Natural killer cell treated with Interleukin-12 subunit alpha and Interleukin-12 subunit beta and Interleukin-15 and Interleukin-18, amount 100 ng/mL, for 72 hours (primary cell): Measurements from ENCODE around the gene SLIT3. TPM values are rescaled to one million over a fixed set of nuclear protein-coding genes. Genes with fewer than 3 reads are reported as not detected.

ENCODE experiments used
- ATAC-seq, 2 donors: fragments of 150-1000 bp; cut with Tn5 transposase in 1 of 2; sonication (Bioruptor Pico), chemical (Tn5 transposase) in 1 of 2; 2 replicates each; pipeline ENCODE4 v1.10.0; 2021
- DNase-seq: peaks from one replicate; pipeline ENCODE4 v3.0.0; 2022; ENCODE audit warnings: low spot score
- H3K27ac Mint-ChIP-seq, 2 donors: 1 replicate in 1 of 2; 2 replicates in 1 of 2; pipeline ENCODE4 v1.8.0; 2022; ENCODE audit warnings: mixed read lengths in 2 of 2, mild to moderate bottlenecking in 1 of 2, moderate library complexity in 1 of 2
- H3K27me3 Mint-ChIP-seq, 2 donors: 1 replicate in 1 of 2; 2 replicates in 1 of 2; pipeline ENCODE4 v1.8.0; 2022; ENCODE audit warnings: mixed read lengths in 2 of 2
- H3K36me3 Mint-ChIP-seq: one replicate; pipeline ENCODE4 v1.8.0; 2022; ENCODE audit warnings: mixed read lengths
- H3K4me1 Mint-ChIP-seq, 2 donors: 1 replicate in 1 of 2; 2 replicates in 1 of 2; pipeline ENCODE4 v1.8.0; 2022; ENCODE audit warnings: low read depth in 2 of 2, mixed read lengths in 2 of 2, mild to moderate bottlenecking in 1 of 2
- H3K4me3 Mint-ChIP-seq: one replicate; pipeline ENCODE4 v1.8.0; 2022; ENCODE audit warnings: mixed read lengths
- H3K9me3 Mint-ChIP-seq: 2 replicates; pipeline ENCODE4 v1.8.0; 2022; ENCODE audit warnings: mixed read lengths
- total RNA-seq, 2 donors: library from RNA; stranded (reverse); gene quantifications; one replicate each; pipeline ENCODE4 v1.2.3, GENCODE V29; 2022

SLIT3 gene
- total RNA-seq, 2 donors from 2014 or later, result 0.14 TPM; not detected in 1

GRCh38 chr5:168706655-168707069, 594.3 kb downstream of the SLIT3 start:
- Mint-ChIP-seq H3K27me3 (peaks cover 0 to 8% of the 10 kb centered on the region in 2 donors), H3K27ac (no peak overlapping the region), H3K4me1 (no peaks in the 10 kb centered on the region), H3K36me3 (no peaks in the 10 kb centered on the region), H3K4me3 (no peak overlapping the region), H3K9me3 (no peaks in the 10 kb centered on the region)
- ATAC-seq, result no peak
- DNase-seq, result no peak

DNA sequence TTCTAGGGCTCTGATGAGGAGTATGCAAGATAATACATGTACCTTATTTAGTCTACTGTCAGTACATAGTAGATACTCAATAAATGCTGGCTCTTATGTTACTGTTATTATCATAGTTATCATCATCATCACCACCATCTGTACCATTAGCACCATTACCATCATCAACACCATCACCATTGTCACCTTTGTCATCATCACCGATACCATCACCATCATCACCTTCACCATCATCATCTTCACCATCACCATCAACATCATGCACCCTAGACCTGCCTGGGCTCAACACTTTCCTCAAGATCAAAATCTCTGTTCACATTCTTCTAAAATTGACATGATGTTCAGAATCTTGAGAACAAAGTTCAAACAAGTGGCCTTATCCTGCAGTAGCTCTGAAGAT, 595.6 kb downstream of the SLIT3 start:
- H3K27ac Mint-ChIP-seq, result no peak overlapping the region

DNA sequence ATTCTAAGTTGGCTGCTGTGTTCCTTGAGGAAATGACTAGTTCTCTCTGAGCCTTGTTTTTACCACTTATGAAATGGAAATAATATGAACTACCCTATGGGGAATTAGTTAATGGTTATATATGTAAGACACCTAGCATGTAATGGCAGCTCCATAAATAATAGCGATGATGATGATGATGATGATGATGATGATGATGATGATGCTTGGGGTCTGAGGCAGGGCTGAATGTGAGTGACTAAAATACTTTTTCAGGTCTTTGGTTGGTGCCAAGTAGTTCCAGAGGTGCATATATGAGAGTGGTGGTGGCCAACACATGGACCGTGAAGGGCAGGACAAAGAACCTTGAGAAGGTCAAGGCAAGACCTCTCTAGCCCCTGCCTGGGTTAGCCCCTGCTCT, 598.4 kb downstream of the SLIT3 start:
- DNase-seq, result no peak
- Mint-ChIP-seq H3K4me1 (no peaks in the 10 kb centered on the region), H3K27ac (no peak overlapping the region), H3K9me3 (no peaks in the 10 kb centered on the region), H3K4me3 (no peak overlapping the region), H3K27me3 (no peaks in the 10 kb centered on the region), H3K36me3 (no peaks in the 10 kb centered on the region)
- ATAC-seq, result no peak

More for the DNA sequence above, 595.6 kb downstream of the SLIT3 start:
- no peaks in the 10 kb centered on the region for H3K36me3 Mint-ChIP-seq
- no peak for ATAC-seq
- no peak overlapping the region for H3K4me3 Mint-ChIP-seq
- no peak for DNase-seq
- H3K27me3 Mint-ChIP-seq, result peaks cover 0 to 6% of the 10 kb centered on the region in 2 donors
- H3K4me1 Mint-ChIP-seq, result no peaks in the 10 kb centered on the region
- no peaks in the 10 kb centered on the region for H3K9me3 Mint-ChIP-seq

DNA sequence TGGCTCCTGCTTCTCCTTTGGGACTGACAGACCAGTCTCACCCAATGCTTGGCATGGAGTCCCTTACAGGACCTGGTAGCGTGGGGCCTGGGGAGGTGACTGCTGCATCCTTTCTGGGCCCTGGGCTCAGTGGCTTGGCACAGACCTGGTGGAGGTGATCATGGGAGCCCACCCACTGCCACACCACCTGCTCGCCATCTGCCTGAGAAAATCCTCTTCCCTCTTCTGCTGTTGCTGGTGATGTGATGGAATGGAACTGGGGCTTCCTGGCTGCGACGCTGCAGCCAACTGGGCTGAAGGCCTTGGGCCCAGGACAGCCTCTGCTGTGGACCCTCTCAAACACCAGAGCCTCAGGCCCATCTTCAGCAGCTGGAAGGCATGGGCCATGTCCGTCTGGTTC, 599.3 kb downstream of the SLIT3 start:
- Mint-ChIP-seq H3K4me1 (no peaks in the 10 kb centered on the region), H3K4me3 (no peak overlapping the region), H3K27ac (no peak overlapping the region), H3K27me3 (no peaks in the 10 kb centered on the region), H3K9me3 (no peaks in the 10 kb centered on the region), H3K36me3 (no peaks in the 10 kb centered on the region)
- DNase-seq, result no peak
- no peak for ATAC-seq

DNA sequence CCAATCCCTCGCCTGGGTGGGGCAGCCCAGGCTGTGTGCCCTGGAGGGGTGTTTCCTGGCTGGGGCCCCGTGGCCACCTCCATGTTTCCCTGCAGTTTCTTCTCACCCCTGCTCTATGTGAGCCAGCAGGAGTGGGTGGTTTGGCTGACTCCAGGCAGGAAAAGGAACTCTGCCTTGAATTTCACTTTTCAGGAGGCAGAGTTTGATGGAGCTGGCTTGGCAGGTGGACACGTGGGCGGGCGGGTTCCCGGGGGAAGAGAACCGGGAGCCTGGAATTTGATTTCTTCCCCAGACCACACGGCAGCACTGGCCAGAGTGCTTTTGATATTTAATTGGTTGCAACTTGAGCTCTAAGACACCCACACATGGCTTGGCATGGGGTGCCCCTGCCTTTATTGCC, 601.9 kb downstream of the SLIT3 start:
- H3K4me3 Mint-ChIP-seq, result no peak overlapping the region
- ATAC-seq, result no peak
- no peaks in the 10 kb centered on the region for H3K36me3 Mint-ChIP-seq
- H3K27me3 Mint-ChIP-seq, result peaks cover 0 to 14% of the 10 kb centered on the region in 2 donors
- no peak overlapping the region for H3K27ac Mint-ChIP-seq
- no peak for DNase-seq
- H3K4me1 Mint-ChIP-seq, result no peaks in the 10 kb centered on the region
- no peaks in the 10 kb centered on the region for H3K9me3 Mint-ChIP-seq

DNA sequence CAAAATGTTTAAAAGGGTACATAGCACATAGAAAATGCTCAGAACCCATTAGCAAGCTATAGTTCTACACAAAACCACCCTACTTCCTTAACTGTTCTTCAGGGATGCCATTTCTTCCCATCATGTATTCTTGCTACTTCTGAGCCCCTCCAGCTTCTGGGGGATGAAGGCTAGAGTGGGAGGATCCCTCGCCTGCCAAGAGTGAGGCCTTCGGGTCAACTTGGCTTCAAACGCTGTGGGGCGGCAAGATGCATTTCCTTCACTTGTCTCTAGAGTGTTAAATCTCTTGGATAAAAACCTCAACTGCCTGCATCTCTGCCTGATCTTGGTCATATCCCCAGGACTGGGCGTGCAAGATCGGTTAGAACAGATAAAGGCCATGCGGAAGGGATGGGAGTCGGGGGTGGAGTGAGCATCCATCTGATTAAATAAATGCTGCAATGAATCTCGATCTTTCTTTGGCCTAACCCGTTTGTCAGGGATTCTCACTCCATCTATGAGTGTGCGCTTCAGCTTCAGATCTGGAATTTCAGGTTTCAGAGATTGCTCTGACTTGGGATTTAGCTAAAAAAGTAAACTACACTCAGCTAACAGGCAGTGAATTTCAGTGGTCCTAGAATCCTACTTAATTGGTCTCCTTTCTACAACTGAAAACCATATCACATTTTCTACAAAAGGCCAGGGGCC, 603.8 kb downstream of the SLIT3 start:
- H3K27me3 Mint-ChIP-seq, result peaks cover 0 to 20% of the 10 kb centered on the region in 2 donors
- H3K4me3 Mint-ChIP-seq, result no peak overlapping the region
- H3K27ac Mint-ChIP-seq, result no peak overlapping the region
- H3K4me1 Mint-ChIP-seq, result no peaks in the 10 kb centered on the region
- DNase-seq, result no peak
- no peak for ATAC-seq
- H3K36me3 Mint-ChIP-seq, result no peaks in the 10 kb centered on the region
- no peaks in the 10 kb centered on the region for H3K9me3 Mint-ChIP-seq

DNA sequence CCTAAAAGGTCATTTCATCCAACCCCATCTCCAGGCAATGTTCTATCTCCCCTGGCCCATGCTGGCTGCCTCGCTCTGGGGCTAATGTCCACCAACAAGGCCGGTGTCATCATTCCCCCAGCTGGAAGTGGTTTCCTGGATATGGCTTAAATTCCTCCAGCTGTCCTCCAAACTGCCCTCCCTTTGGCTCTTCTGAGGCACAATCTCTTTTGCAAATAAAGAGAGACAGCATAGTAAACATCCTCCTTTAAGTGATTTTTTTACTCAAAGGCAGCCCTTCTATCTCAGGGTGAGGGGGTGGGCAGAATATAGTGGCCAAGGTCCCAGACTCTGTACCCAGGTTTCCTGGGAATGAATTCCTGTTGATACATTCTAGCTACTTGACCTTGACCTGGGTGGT, 604.3 kb downstream of the SLIT3 start:
- H3K9me3 Mint-ChIP-seq, result no peaks in the 10 kb centered on the region
- ATAC-seq (no peak), DNase-seq (no peak)
- H3K27ac Mint-ChIP-seq, result no peak overlapping the region
- H3K27me3 Mint-ChIP-seq, result peaks cover 0 to 25% of the 10 kb centered on the region in 2 donors
- no peaks in the 10 kb centered on the region for H3K4me1 Mint-ChIP-seq
- no peaks in the 10 kb centered on the region for H3K36me3 Mint-ChIP-seq
- H3K4me3 Mint-ChIP-seq, result no peak overlapping the region

DNA sequence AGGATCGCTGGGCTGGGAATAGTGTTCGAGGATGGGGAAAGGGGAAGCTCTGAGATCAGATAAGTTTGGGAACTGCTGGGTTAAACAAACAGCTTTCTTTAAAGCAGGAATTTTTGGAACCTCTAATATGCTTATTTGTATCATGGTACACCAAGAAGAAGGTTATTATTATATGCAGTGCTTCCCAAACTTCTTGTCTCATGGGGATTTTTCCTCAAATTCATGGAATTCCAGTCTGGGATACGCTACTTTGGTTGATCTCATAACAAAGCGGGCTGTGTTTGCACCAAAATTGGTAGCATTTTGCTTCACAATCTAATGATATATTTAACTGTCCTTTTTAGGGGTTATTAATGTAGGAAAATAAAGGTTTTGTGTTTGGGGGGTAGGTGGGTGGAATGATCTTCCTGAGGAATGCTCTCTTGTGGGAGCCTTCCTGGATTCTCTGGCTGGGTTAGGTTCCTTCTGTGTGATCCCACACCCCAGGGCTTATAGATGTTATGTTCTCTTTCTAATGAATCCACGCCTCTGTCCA, 605.6 kb downstream of the SLIT3 start:
- H3K9me3 Mint-ChIP-seq, result no peaks in the 10 kb centered on the region
- no peaks in the 10 kb centered on the region for H3K4me1 Mint-ChIP-seq
- DNase-seq, result no peak
- no peaks in the 10 kb centered on the region for H3K36me3 Mint-ChIP-seq
- no peak overlapping the region for H3K4me3 Mint-ChIP-seq
- peaks cover 0 to 30% of the 10 kb centered on the region in 2 donors for H3K27me3 Mint-ChIP-seq
- no peak for ATAC-seq
- H3K27ac Mint-ChIP-seq, result no peak overlapping the region

- H3K36me3 Mint-ChIP-seq, result no peaks in the 10 kb centered on the region
- peaks cover 0 to 30% of the 10 kb centered on the region in 2 donors for H3K27me3 Mint-ChIP-seq
- H3K4me3 Mint-ChIP-seq, result no peak overlapping the region
- no peaks in the 10 kb centered on the region for H3K4me1 Mint-ChIP-seq
- H3K27ac Mint-ChIP-seq, result no peak overlapping the region
- no peak for DNase-seq
- ATAC-seq, result no peak
- no peaks in the 10 kb centered on the region for H3K9me3 Mint-ChIP-seq
Observed at GRCh38 chr5:168694289-168694688, 606.6 kb downstream of the SLIT3 start.

- H3K36me3 Mint-ChIP-seq, result no peaks in the 10 kb centered on the region
- DNase-seq (no peak), ATAC-seq (no peak)
- H3K4me1 Mint-ChIP-seq, result no peaks in the 10 kb centered on the region
- no peak overlapping the region for H3K27ac Mint-ChIP-seq
- H3K9me3 Mint-ChIP-seq, result no peaks in the 10 kb centered on the region
- H3K4me3 Mint-ChIP-seq, result no peak overlapping the region
- peaks cover 0 to 30% of the 10 kb centered on the region in 2 donors for H3K27me3 Mint-ChIP-seq
Observed at GRCh38 chr5:168693883-168694282, 607.1 kb downstream of the SLIT3 start.

GRCh38 chr5:168693297-168693696, 607.6 kb downstream of the SLIT3 start:
- Mint-ChIP-seq H3K27ac (no peak overlapping the region), H3K4me1 (no peaks in the 10 kb centered on the region), H3K9me3 (no peaks in the 10 kb centered on the region), H3K36me3 (no peaks in the 10 kb centered on the region), H3K4me3 (no peak overlapping the region), H3K27me3 (peaks cover 0 to 30% of the 10 kb centered on the region in 2 donors)
- DNase-seq, result no peak
- no peak for ATAC-seq

GRCh38 chr5:168691891-168692290, 609.0 kb downstream of the SLIT3 start:
- Mint-ChIP-seq H3K4me3 (no peak overlapping the region), H3K36me3 (no peaks in the 10 kb centered on the region), H3K4me1 (no peaks in the 10 kb centered on the region), H3K9me3 (no peaks in the 10 kb centered on the region), H3K27me3 (peaks cover 0 to 30% of the 10 kb centered on the region in 2 donors), H3K27ac (no peak overlapping the region)
- DNase-seq (no peak), ATAC-seq (no peak)

DNA sequence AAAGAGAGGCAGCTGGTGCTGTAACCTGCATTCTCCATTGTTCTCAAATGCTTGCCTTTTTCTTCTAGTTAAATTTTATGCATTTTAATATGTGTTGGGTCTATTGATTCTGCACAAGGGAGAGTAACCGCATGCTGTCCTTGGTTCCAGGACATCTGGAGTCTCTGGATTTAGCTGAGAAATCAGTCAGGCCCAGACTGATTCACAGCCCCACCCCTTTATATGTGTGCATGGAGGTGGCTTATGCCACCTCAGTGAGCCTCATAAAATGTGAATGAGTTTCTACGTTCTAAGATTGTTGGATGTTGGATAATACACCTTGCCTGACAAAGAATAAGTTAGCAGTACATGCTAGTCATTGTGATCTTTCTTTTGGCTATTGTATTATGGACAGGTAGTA, 611.7 kb downstream of the SLIT3 start:
- Mint-ChIP-seq H3K27ac (no peak overlapping the region), H3K4me3 (no peak overlapping the region), H3K4me1 (no peaks in the 10 kb centered on the region), H3K9me3 (no peaks in the 10 kb centered on the region), H3K27me3 (peaks cover 0 to 19% of the 10 kb centered on the region in 2 donors), H3K36me3 (no peaks in the 10 kb centered on the region)
- no peak for ATAC-seq
- no peak for DNase-seq

DNA sequence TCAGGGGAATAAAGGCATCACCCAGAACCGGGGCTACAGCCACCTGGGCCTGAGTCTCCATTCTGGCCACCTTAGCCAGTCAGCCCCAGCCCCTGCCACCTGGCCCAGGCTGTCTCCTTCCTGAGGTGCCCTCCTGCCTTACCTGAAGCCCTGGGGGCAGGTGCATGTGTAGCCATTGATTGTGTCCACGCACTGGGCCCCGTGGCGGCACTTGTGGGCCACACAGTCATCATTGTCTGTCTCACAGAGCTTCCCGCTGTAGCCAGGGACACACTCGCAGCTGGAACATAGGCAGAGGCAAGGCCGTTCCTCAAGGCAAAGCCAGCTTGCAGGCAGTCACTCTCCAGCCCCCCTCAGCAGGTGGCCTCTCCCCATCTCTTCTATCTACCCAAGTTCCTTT, 614.1 kb downstream of the SLIT3 start:
- Mint-ChIP-seq H3K36me3 (no peaks in the 10 kb centered on the region), H3K4me3 (no peak overlapping the region), H3K27ac (no peak overlapping the region), H3K4me1 (peaks cover 0 to 3% of the 10 kb centered on the region in 2 donors), H3K9me3 (no peaks in the 10 kb centered on the region), H3K27me3 (peaks cover 0 to 8% of the 10 kb centered on the region in 2 donors)
- DNase-seq, result no peak
- no peak for ATAC-seq

DNA sequence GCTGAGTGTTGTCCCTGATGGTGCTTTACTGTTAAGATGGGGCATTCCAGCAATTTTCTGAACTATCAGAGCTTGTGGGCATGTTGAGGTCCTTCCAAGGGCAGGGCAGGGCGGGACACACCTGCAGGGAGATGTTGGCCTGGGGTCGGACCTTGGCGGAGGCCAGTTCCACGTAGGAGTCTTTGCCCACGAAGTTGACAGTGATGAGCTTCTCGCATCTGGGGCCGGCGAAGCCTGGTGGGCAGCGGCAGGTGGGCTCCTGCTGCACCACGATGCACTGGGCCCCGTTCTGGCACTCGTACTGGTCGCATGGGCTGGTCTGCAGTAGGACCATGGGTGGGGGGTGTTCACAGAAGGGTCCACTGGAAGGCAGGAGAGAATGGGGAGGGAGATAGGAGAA, 615.4 kb downstream of the SLIT3 start:
- no peak for DNase-seq
- Mint-ChIP-seq H3K27ac (no peak overlapping the region), H3K4me3 (no peak overlapping the region), H3K36me3 (no peaks in the 10 kb centered on the region), H3K4me1 (peaks cover 0 to 3% of the 10 kb centered on the region in 2 donors), H3K9me3 (no peaks in the 10 kb centered on the region), H3K27me3 (no peaks in the 10 kb centered on the region)
- no peak for ATAC-seq
